ENCODE measurements around the gene VIP.

VIP gene

DNA sequence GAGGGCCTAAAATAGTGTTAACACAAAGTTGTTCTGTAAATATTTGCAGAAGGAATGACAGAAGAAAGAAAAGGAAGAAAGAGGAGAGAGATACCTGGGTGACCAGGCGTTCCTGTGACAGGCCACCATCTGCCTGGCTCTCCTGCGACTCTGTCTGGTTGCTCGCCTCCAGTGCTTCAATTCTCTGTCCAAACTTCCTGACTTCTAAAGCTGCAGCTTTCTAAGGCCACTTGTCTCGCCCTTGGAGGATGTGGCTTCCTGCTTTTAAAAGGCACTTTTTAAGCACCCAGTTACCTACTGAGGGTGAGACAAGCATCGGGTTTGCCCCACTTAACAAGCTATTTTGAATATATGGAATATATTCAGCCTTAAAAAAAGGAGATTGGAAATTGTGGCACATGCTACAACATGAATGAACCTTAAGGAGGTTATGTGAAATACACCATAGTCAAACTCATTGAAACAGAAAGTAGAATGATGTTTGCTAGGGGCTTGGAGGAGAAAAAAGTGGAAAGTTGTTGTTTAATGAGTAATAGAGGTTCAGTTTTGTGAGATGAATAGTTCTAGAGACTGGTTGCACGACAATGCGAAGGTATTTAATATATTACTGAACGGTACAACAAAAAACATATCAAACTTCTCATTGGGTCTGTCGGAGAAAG is 32.8 kb downstream of the VIP start:
- no peak for DNase-seq

DNA sequence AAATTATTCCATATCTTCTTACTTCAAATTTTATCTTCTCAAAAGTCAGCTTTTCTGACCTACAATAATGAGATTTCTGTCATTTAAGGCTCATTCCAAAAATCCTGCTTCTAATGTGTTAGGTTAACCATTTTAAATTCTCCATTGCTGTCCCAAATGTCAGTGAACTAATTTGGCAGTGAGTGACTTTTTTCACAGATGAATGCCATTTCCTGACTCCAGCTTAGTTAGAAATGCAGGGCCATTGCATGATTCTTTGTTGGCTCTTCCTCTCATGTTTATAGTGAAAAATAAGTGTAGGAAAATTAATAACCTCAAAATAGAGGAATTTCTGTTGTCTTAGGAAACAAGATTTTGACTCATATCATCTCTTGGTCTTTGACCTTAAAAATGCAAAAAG is 44.1 kb downstream of the VIP start:
- no peak for DNase-seq

DNA sequence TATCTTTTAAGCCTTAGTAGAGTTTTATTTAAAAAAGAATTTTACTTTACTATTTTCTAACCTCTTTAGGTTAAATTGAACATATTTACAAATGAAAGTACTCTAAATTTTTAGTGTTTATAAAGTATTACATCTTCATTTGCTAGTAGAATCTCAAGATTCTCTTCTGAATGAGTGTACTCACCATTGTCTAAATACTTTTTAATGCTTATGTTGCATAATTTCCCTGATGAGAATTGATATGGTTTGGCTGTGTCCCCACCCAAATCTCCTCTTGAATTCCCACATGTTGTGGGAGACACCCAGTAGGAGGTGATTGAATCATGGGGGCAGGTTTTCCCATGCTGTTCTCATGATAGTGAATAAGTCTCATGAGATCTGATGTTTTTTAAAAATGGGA is 53.6 kb downstream of the VIP start:
- DNase-seq: no peak
